HCT116 (cell line): ENCODE data around the gene PHF2. TPM values are rescaled to one million over a fixed set of nuclear protein-coding genes. Genes with fewer than 3 reads are reported as not detected.

ENCODE experiments used
- ATAC-seq: fragments of 200-7000 bp; cut with Tn5 transposase; 2 replicates; pipeline ENCODE4 v1.9.1; 2020; ENCODE audit warnings: mild to moderate bottlenecking, moderate library complexity
- BruUV-seq: library from RNA; stranded (reverse); fragments of 400-500 nt; replicated peaks from 2 replicates; lab custom pipeline; 2021; lab: Mats Ljungman, UMichigan
- CTCF ChIA-PET: fragments of 300-600 bp; sonication (Branson Sonifier 250); formaldehyde crosslinking; loops from one replicate; lab custom pipeline; 2021; ENCODE audit warnings: antibody characterized with exemption; lab: Charles Lee
- POLR2A ChIA-PET: fragments of 300-600, 350-600 bp; sonication (Branson Sonifier 250); formaldehyde crosslinking; loops from one replicate; lab custom pipeline; 2021; ENCODE audit warnings: antibody characterized with exemption; lab: Charles Lee
- RAD21 ChIA-PET, 2 experiments: fragments of 300-600 bp; sonication (Branson Sonifier 250); formaldehyde crosslinking; loops; one replicate each; lab custom pipeline; 2023; ENCODE audit warnings: low total read pairs in 2 of 2; ENCODE audit not compliant: uncharacterized antibody in 2 of 2, unreplicated experiment in 2 of 2, low non-redundant PET in 1 of 2; lab: Charles Lee
- DNase-seq: peaks from one replicate; pipeline ENCODE4 v3.0.0-alpha.2; 2010; ENCODE audit warnings: low read depth, low spot score
- H2AFZ ChIP-seq: fragments of 200-600 bp; shearing (Covaris generic), sonication (generic); 2 replicates; pipeline ENCODE4 v1.6.1; 2017; ENCODE audit warnings: low read depth, mixed run types, mixed read lengths, antibody characterized with exemption, low read length; ENCODE audit not compliant: poor library complexity, severe bottlenecking
- H3K27ac ChIP-seq: 2 replicates; pipeline ENCODE4 v1.5.1; 2012; ENCODE audit warnings: low read depth, low read length
- H3K27me3 ChIP-seq: fragments of 200-600 bp; sonication (generic); 2 replicates; pipeline ENCODE4 v1.6.1; 2016; ENCODE audit warnings: mixed run types, low read length, mixed read lengths; ENCODE audit not compliant: insufficient read depth
- H3K36me3 ChIP-seq, 2 experiments: fragments of 200-500 bp in 1 of 2; fragments of 200-600 bp in 1 of 2; sonication (Bioruptor generic) in 1 of 2; sonication (generic) in 1 of 2; 2 replicates each; pipeline versions ENCODE4 v1.5.1 to v1.6.1; 2014 to 2016; ENCODE audit warnings: low read length in 2 of 2, inconsistent platforms in 1 of 2, mixed read lengths in 1 of 2, mixed run types in 1 of 2; ENCODE audit not compliant: insufficient read depth in 2 of 2, control insufficient read depth in 1 of 2
- H3K4me1 ChIP-seq, 2 experiments: fragments of 200-600 bp in 1 of 2; sonication (generic) in 1 of 2; 2 replicates each; pipeline versions ENCODE4 v1.5.1 to v1.6.1; 2012 to 2017; ENCODE audit warnings: low read length in 2 of 2, inconsistent platforms in 1 of 2, mild to moderate bottlenecking in 1 of 2, mixed read lengths in 1 of 2, mixed run types in 1 of 2, moderate library complexity in 1 of 2; ENCODE audit not compliant: insufficient read depth in 2 of 2, control insufficient read depth in 1 of 2
- H3K4me2 ChIP-seq: fragments of 200-600 bp; sonication (generic); 2 replicates; pipeline ENCODE4 v1.6.1; 2017; ENCODE audit warnings: mixed run types, low read length, mixed read lengths
- H3K4me3 ChIP-seq, 2 experiments: fragments of 200-600 bp in 1 of 2; sonication (generic) in 1 of 2; replicated peaks in 1 of 2; 2 replicates each; pipeline ENCODE4 v1.5.1; 2011 to 2016; ENCODE audit warnings: low read length in 2 of 2, control low read depth in 1 of 2, low read depth in 1 of 2, mild to moderate bottlenecking in 1 of 2, mixed read lengths in 1 of 2, mixed run types in 1 of 2
- H3K79me2 ChIP-seq: fragments of 200-600 bp; sonication (generic); 2 replicates; pipeline ENCODE4 v1.6.1; 2017; ENCODE audit warnings: mild to moderate bottlenecking, mixed run types, low read length, moderate library complexity, mixed read lengths; ENCODE audit not compliant: insufficient read depth
- H3K9ac ChIP-seq: fragments of 200-600 bp; sonication (generic); 2 replicates; pipeline ENCODE4 v1.6.1; 2016; ENCODE audit warnings: low read length, mixed read lengths
- H3K9me2 ChIP-seq: fragments of 200-600 bp; sonication (generic), shearing (Covaris generic); 2 replicates; pipeline ENCODE4 v1.6.1; 2017; ENCODE audit warnings: mixed run types, mild to moderate bottlenecking, moderate library complexity; ENCODE audit not compliant: insufficient read depth
- H3K9me3 ChIP-seq, 2 experiments: fragments of 200-500 bp in 1 of 2; fragments of 200-600 bp in 1 of 2; sonication (Bioruptor generic) in 1 of 2; sonication (generic) in 1 of 2; 2 replicates each; pipeline ENCODE4 v1.6.1; 2014 to 2017; ENCODE audit warnings: low read length in 2 of 2, mixed read lengths in 2 of 2, inconsistent platforms in 1 of 2, low read depth in 1 of 2, mild to moderate bottlenecking in 1 of 2, mixed run types in 1 of 2, moderate library complexity in 1 of 2; ENCODE audit not compliant: control insufficient read depth in 1 of 2, insufficient read depth in 1 of 2
- H4K20me1 ChIP-seq: fragments of 200-600 bp; sonication (generic), shearing (Covaris generic); 2 replicates; pipeline ENCODE4 v1.6.1; 2017; ENCODE audit warnings: mixed run types, mild to moderate bottlenecking, moderate library complexity; ENCODE audit not compliant: insufficient read depth
- CBX3 ChIP-seq: IDR thresholded peaks from 2 replicates; pipeline ENCODE4 v1.6.1; 2012; ENCODE audit warnings: low read depth
- EGR1 ChIP-seq: IDR thresholded peaks from 2 replicates; pipeline ENCODE4 v1.6.1; 2012; ENCODE audit warnings: low read depth
- EZH2 ChIP-seq: fragments of 200-600 bp; sonication (generic); IDR thresholded peaks from 2 replicates; pipeline ENCODE4 v1.6.1; 2017; ENCODE audit warnings: antibody characterized with exemption, mixed run types
- JUND ChIP-seq: IDR thresholded peaks from 2 replicates; pipeline ENCODE4 v1.6.1; 2012
- POLR2AphosphoS5 ChIP-seq: IDR thresholded peaks from 2 replicates; pipeline ENCODE4 v1.6.1; 2011; ENCODE audit warnings: mild to moderate bottlenecking, low read depth, low read length, moderate library complexity
- RAD21 ChIP-seq: IDR thresholded peaks from 2 replicates; pipeline ENCODE4 v1.6.1; 2012; ENCODE audit warnings: low read depth, mild to moderate bottlenecking
- SRF ChIP-seq: IDR thresholded peaks from 2 replicates; pipeline ENCODE4 v1.6.1; 2012; ENCODE audit warnings: low read depth
- TCF7L2 ChIP-seq: IDR thresholded peaks from 2 replicates; pipeline ENCODE4 v1.7.0; 2011; ENCODE audit warnings: borderline replicate concordance, inconsistent platforms; ENCODE audit not compliant: insufficient read depth, insufficient read length; ENCODE audit errors: extremely low read depth
- YY1 ChIP-seq: IDR thresholded peaks from 2 replicates; pipeline ENCODE4 v1.6.1; 2011; ENCODE audit warnings: low read length, low read depth, moderate library complexity, mild to moderate bottlenecking; ENCODE audit not compliant: insufficient replicate concordance; ENCODE audit errors: extremely low read depth
- ZFX ChIP-seq: fragments of 450-650 bp; IDR thresholded peaks from 2 replicates; pipeline ENCODE4 v1.6.1; 2017
- intact Hi-C: fragments of 100-400 bp; cut with micrococcal nuclease; formaldehyde crosslinking; loops from 2 replicates; pipeline ENCODE4 v1.10.0; 2022
- total RNA-seq: library from RNA; stranded (reverse); gene quantifications from one replicate; pipeline ENCODE4 v1.2.1, GENCODE V29; 2021; ENCODE audit not compliant: unreplicated experiment
- TF ChIP-seq, protein P1 (sequence below): IDR thresholded peaks from 2 replicates; pipeline ENCODE4 v1.6.1; 2012
- TF ChIP-seq, protein P2 (sequence below): IDR thresholded peaks from 2 replicates; pipeline ENCODE4 v1.6.1; 2012

The PHF2 gene
- total RNA-seq, 1 experiment from 2014 or later: 20.6 TPM

GRCh38 chr9:93546356-93546755, 30.0 kb upstream of the PHF2 start (continued):
- TF ChIP-seq, protein P1, sequence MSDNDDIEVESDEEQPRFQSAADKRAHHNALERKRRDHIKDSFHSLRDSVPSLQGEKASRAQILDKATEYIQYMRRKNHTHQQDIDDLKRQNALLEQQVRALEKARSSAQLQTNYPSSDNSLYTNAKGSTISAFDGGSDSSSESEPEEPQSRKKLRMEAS: no peak
- TF ChIP-seq YY1 (no peak), POLR2AphosphoS5 (no peak)

- DNase-seq (no peak), ATAC-seq (no peak)
- ChIA-PET CTCF (interaction anchor here (1.5 kb wide), 1 partner anchor 17 kb away, joined by 5 read pairs; no protein-coding TSS in a partner anchor), POLR2A (no interaction called here), RAD21 (no interaction called here)
- Histone ChIP-seq H3K79me2 (peaks cover 22% of the 10 kb centered on the region; the same call in 1 of the 2 replicates), H3K36me3 (peaks cover 14 to 32% of the 10 kb centered on the region in 2 experiments; a peak in 3 of 4 replicates), H3K27ac (no peak overlapping the region), H2AFZ (no peak overlapping the region), H3K4me3 (no peak overlapping the region), H3K9me2 (no peaks in the 10 kb centered on the region), H3K4me1 (no peaks in the 10 kb centered on the region)
- intact Hi-C loops: no loop called here
- BruUV-seq: no TSS peak
- no peak for TF ChIP-seq EZH2
- TF ChIP-seq, protein P2, sequence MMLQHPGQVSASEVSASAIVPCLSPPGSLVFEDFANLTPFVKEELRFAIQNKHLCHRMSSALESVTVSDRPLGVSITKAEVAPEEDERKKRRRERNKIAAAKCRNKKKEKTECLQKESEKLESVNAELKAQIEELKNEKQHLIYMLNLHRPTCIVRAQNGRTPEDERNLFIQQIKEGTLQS: no peak
- no peak for TF ChIP-seq EGR1
- TF ChIP-seq SRF: no peak
- no peak for TF ChIP-seq JUND
- TF ChIP-seq CBX3: no peak
- TF ChIP-seq, protein P1: no peak
- TF ChIP-seq POLR2AphosphoS5: no peak
- no peak for TF ChIP-seq ZFX
- TF ChIP-seq RAD21: no peak
- no peak for TF ChIP-seq TCF7L2
- TF ChIP-seq, all 23 proteins: peak for 0
- no peak overlapping the region for H3K4me2 ChIP-seq
- H3K9ac ChIP-seq: no peak overlapping the region
- no peaks in the 10 kb centered on the region for H4K20me1 ChIP-seq
- no peaks in the 10 kb centered on the region for H3K27me3 ChIP-seq
- H3K9me3 ChIP-seq: no peaks in the 10 kb centered on the region
Observed at GRCh38 chr9:93549611-93550010, 26.8 kb upstream of the PHF2 start.
